Activated T-helper 1 cell treated with anti-CD3 and anti-CD28 coated beads, Interleukin-12 subunit alpha, Interleukin-12 subunit beta, Interleukin-2, Interleukin-4 antibody, amounts not matched to agents 30 ng/mL and 10 ng/mL and 1 ng/mL, durations not matched to agents 14 hours and 24 hours and 36 hours (primary cell): ENCODE data around the gene FN1. TPM values are rescaled to one million over a fixed set of nuclear protein-coding genes. Genes with fewer than 3 reads are reported as not detected.
A peak's percentile ranks its signal among the peaks of the same experiment; 100 is the strongest.

Experiments
- DNase-seq: peaks from one replicate; pipeline ENCODE4 v3.0.0; 2021; ENCODE audit warnings: low spot score
- H3K27ac Mint-ChIP-seq: one replicate; pipeline ENCODE4 v1.8.0; 2021; ENCODE audit warnings: mild to moderate bottlenecking, mixed read lengths
- H3K27me3 Mint-ChIP-seq: one replicate; pipeline ENCODE4 v1.8.0; 2022; ENCODE audit warnings: mild to moderate bottlenecking, moderate library complexity, mixed read lengths; ENCODE audit not compliant: insufficient read depth
- H3K36me3 Mint-ChIP-seq: one replicate; pipeline ENCODE4 v1.8.0; 2021; ENCODE audit warnings: low read depth, mixed read lengths
- H3K4me1 Mint-ChIP-seq: one replicate; pipeline ENCODE4 v1.8.0; 2021; ENCODE audit warnings: low read depth, mixed read lengths
- H3K4me3 Mint-ChIP-seq: one replicate; pipeline ENCODE4 v1.8.0; 2021; ENCODE audit warnings: mild to moderate bottlenecking, moderate library complexity, mixed read lengths
- H3K9me3 Mint-ChIP-seq: one replicate; pipeline ENCODE4 v1.8.0; 2021; ENCODE audit warnings: mixed read lengths
- intact Hi-C: fragments of 100-400 bp; cut with micrococcal nuclease; formaldehyde crosslinking; loops from one replicate; pipeline ENCODE4 v1.15.1; 2024
- total RNA-seq: library from RNA; stranded (reverse); gene quantifications from 2 replicates; pipeline ENCODE4 v1.2.3, GENCODE V29; 2022

Gene FN1
- total RNA-seq, 1 donor from 2014 or later: 1.6 TPM

GRCh38 chr2:215436705-215437565 is 1.1 kb upstream of the FN1 start:
- peaks cover 11% of the 10 kb centered on the region for H3K4me1 Mint-ChIP-seq
- intact Hi-C loops: loop anchor here (2.0 to 5.0 kb wide), 3 partner anchors 26 to 630 kb away; partner anchors contain the start of genes ATIC and BARD1
- H3K9me3 Mint-ChIP-seq: no peaks in the 10 kb centered on the region
- H3K4me3 Mint-ChIP-seq: peak overlapping the region; percentile 85
- H3K36me3 Mint-ChIP-seq: no peaks in the 10 kb centered on the region
- H3K27ac Mint-ChIP-seq: peak overlapping the region; percentile 7
- DNase-seq: no peak
- peaks cover 67% of the 10 kb centered on the region for H3K27me3 Mint-ChIP-seq

- Mint-ChIP-seq H3K27me3 (peaks cover 80% of the 10 kb centered on the region), H3K4me3 (peak overlapping the region; percentile 57), H3K9me3 (no peaks in the 10 kb centered on the region), H3K27ac (no peak overlapping the region), H3K36me3 (no peaks in the 10 kb centered on the region), H3K4me1 (peaks cover 11% of the 10 kb centered on the region)
- no peak for DNase-seq
- intact Hi-C loops: loop anchor here (5.0 kb wide), 1 partner anchor 628 kb away; the partner anchor contains the start of gene BARD1
These were observed 493 bp downstream of the FN1 start for GRCh38 chr2:215435280-215435869.

GRCh38 chr2:215434447-215435279 is 1.2 kb downstream of the FN1 start:
- H3K4me3 Mint-ChIP-seq: peak overlapping the region; percentile 57
- H3K9me3 Mint-ChIP-seq: no peaks in the 10 kb centered on the region
- H3K27ac Mint-ChIP-seq: no peak overlapping the region
- H3K27me3 Mint-ChIP-seq: peaks cover 79% of the 10 kb centered on the region
- H3K36me3 Mint-ChIP-seq: no peaks in the 10 kb centered on the region
- peaks cover 11% of the 10 kb centered on the region for H3K4me1 Mint-ChIP-seq
- no peak for DNase-seq
- intact Hi-C loops: loop anchor here (5.0 kb wide), 1 partner anchor 627 kb away; the partner anchor contains the start of gene BARD1

DNA sequence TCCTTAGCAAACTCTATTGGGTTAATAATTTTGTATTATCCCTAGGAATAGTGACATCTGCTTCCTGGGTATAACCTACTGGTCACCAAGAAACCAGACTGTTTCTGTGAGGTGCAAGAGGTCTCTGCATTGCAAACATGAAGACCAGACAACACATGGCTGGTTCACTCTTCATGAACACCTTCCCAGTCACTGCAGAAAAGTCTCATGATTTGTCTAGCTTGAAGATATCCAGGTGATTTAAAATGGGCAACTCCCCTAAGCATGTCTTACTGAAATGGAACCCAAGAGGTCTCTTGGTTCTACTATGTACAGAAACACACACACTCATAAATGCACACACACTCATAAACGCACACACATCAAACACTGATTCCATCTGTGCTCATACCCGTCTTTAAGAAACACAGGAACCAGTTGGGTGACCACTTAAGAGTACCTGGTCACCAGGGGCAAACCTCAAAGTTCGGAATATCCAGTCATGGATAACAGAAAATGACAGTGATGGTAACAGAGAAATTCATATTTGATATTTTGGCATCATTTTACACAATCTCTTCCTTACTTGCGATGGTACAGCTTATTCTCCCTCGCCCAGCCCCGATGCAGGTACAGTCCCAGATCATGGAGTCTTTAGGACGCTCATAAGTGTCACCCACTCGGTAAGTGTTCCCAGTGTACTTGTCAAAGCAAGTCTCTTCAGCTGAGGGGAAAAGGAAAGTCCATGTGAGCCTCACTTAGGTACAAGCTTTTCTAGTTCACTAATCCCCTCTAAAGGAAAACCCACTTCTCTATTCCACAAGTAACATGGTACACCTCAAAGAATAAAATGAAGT is 2.9 kb downstream of the FN1 start:
- Mint-ChIP-seq H3K4me1 (peaks cover 11% of the 10 kb centered on the region), H3K27ac (no peak overlapping the region), H3K27me3 (peaks cover 76% of the 10 kb centered on the region), H3K36me3 (peaks cover 1% of the 10 kb centered on the region), H3K4me3 (no peak overlapping the region), H3K9me3 (no peaks in the 10 kb centered on the region)
- intact Hi-C loops: no loop called here
- DNase-seq: no peak

GRCh38 chr2:215431778-215432758 is 3.8 kb downstream of the FN1 start:
- intact Hi-C loops: no loop called here
- peaks cover 1% of the 10 kb centered on the region for H3K36me3 Mint-ChIP-seq
- no peak overlapping the region for H3K27ac Mint-ChIP-seq
- H3K4me1 Mint-ChIP-seq: peaks cover 8% of the 10 kb centered on the region
- no peak for DNase-seq
- H3K27me3 Mint-ChIP-seq: peaks cover 67% of the 10 kb centered on the region
- no peaks in the 10 kb centered on the region for H3K9me3 Mint-ChIP-seq
- no peak overlapping the region for H3K4me3 Mint-ChIP-seq

DNA sequence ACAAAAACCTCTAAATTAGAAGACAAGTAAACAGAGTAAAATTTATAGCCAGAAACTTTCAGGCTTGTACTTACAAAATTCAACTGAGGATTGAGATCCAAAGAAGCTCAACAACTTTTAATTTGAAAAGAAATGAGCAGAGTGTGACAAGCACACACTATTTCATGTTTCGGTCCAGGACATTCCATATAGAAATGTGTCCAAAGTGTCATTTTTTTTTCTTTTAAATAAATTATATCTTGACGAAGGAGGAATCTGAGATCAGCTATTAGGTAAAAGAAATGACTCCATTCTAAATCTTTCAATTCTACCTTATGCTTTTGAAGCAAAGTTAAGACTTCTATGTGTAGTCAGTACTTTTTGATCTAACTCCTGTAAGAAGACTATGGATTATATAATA is 4.6 kb downstream of the FN1 start:
- Mint-ChIP-seq H3K27ac (no peak overlapping the region), H3K4me3 (no peak overlapping the region), H3K4me1 (peaks cover under 1% of the 10 kb centered on the region), H3K36me3 (peaks cover 1% of the 10 kb centered on the region), H3K9me3 (no peaks in the 10 kb centered on the region), H3K27me3 (peaks cover 59% of the 10 kb centered on the region)
- intact Hi-C loops: no loop called here
- DNase-seq: no peak

DNA sequence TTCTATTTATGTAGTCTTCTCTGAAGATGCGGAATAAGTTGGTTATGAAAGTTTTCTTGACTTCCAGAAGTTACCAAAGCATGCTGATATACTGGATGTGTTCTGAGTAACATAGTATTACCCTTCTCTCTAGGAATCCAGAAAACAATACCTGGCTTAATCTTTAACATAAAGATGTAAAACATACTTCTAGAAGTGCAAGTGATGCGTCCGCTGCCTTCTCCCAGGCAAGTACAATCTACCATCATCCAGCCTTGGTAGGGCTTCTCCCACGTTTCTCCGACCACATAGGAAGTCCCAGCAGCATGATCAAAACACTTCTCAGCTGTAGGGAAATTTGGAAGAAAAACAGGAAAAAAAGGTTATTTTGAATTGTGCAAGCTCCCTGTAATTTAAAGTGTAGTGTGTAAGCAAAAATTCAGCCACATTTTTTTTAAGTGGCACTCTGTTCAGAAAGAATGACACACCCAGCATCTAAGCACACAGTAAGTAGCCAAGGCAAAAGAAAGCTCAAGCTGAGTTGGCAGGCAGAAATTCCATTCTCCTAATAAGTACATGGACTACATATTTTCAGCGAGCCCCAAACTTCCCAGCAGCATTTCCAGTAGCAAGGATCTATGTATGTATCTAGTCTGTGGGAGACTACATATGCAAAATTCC is 5.2 kb downstream of the FN1 start:
- Mint-ChIP-seq H3K4me3 (no peak overlapping the region), H3K27ac (no peak overlapping the region), H3K9me3 (no peaks in the 10 kb centered on the region), H3K4me1 (no peaks in the 10 kb centered on the region), H3K27me3 (peaks cover 57% of the 10 kb centered on the region), H3K36me3 (peaks cover 1% of the 10 kb centered on the region)
- intact Hi-C loops: no loop called here
- no peak for DNase-seq

DNA sequence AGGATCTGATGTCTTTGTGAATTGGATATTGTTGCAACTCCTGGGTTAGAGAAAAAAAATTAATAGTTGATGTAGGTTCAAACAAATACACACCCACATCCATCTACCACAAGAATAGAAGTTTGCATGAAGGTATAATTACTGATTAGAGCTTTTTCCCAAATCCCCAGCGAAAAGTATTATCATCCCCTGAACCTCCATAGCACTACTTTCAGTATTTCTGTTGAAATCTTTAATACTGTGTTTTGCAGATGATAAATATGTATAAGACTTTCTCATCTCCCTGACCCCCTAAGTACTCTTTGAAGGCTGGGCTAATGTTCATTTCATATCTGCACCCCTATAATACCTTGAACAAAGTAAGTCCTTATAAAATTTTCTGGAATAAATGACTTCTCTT is 6.4 kb downstream of the FN1 start:
- Mint-ChIP-seq H3K27me3 (peaks cover 45% of the 10 kb centered on the region), H3K9me3 (no peaks in the 10 kb centered on the region), H3K27ac (no peak overlapping the region), H3K4me3 (no peak overlapping the region), H3K4me1 (no peaks in the 10 kb centered on the region), H3K36me3 (peaks cover 1% of the 10 kb centered on the region)
- intact Hi-C loops: no loop called here
- no peak for DNase-seq

DNA sequence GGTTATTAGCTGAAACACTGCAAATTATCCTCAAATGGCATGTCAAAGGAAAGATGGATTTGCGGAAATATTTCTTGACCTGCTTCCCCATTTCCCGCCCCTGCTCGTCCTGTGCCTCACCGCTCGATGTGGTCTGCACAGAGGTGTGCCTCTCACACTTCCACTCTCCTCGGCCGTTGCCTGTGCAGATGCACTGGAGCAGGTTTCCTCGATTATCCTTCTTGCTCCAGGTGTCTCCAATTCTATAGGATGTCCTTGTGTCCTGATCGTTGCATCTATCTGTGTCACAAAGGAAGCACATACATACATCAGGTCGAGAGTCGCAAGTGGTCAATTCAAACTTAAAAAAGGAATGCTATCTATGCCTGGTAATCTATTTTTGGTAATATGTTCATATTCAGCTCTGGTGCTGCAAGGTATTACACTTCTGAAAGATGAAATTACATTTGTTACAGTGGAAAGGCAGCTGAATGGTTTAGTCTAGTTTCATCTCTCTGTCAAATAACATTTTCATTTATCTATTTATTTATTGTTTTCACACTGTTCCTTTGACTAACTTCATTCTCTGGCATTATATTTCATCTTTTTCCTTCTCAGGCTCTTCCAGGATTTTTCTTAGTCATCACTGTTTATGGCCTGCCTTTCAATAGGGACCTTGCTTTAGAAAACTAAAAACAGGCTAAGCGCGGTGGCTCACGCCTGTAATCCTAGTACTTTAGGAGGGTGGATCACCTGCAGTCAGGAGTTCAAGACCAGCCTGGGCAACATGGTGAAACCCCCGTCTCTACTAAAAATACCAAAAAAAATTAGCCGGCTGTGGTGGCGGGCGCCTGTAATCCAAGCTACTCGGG is 7.6 kb downstream of the FN1 start:
- Mint-ChIP-seq H3K4me3 (no peak overlapping the region), H3K36me3 (peaks cover 1% of the 10 kb centered on the region)
- intact Hi-C loops: no loop called here

DNA sequence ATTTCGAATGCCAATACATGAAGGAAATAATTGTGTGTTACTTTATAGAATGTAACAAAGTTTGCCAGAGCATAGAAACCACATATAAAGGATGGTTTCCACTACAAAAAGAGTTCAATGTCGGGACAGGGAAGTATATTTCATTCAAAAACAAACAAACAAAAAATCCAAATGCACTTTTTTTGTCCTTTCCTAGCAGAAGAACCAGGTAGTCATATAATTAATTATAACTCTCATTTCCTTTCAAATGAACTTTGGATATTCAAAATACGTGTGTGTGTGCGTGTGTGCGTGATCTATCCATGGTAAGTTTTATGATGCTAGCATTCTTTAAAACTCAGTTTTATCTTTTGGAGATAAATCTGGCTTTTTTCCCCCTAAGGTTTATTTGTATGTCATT is 8.3 kb downstream of the FN1 start:
- Mint-ChIP-seq H3K4me3 (no peak overlapping the region), H3K27ac (no peak overlapping the region), H3K9me3 (no peaks in the 10 kb centered on the region), H3K4me1 (no peaks in the 10 kb centered on the region), H3K36me3 (peaks cover 1% of the 10 kb centered on the region), H3K27me3 (peaks cover 35% of the 10 kb centered on the region)
- DNase-seq: no peak
- intact Hi-C loops: no loop called here

More for the DNA sequence above, 7.6 kb downstream of the FN1 start:
- DNase-seq: no peak
- Mint-ChIP-seq H3K27ac (no peak overlapping the region), H3K9me3 (no peaks in the 10 kb centered on the region), H3K27me3 (peaks cover 41% of the 10 kb centered on the region), H3K4me1 (no peaks in the 10 kb centered on the region)
